Activated naive CD8-positive, alpha-beta T cell treated with anti-CD3 and anti-CD28 coated beads, Interleukin-2, amount 50 U/mL, for 24 hours (primary cell): ENCODE results near the gene GOLGA6L4.
"Not testable (repeated sequence)": the region's sequence is repeated elsewhere in the genome, so short reads cannot be mapped to it uniquely, and the experiment has no call there.

Experiments used
- ATAC-seq: fragments of 150-1000 bp; cut with Tn5 transposase; one replicate; pipeline ENCODE4 v1.10.0; 2021
- DNase-seq: peaks from one replicate; pipeline ENCODE4 v3.0.0; 2021
- H3K27ac Mint-ChIP-seq: one replicate; pipeline ENCODE4 v1.8.0; 2021; ENCODE audit warnings: mild to moderate bottlenecking, mixed read lengths
- H3K27me3 Mint-ChIP-seq: one replicate; pipeline ENCODE4 v1.8.0; 2021; ENCODE audit warnings: mixed read lengths
- H3K36me3 Mint-ChIP-seq: one replicate; pipeline ENCODE4 v1.8.0; 2021; ENCODE audit warnings: low read depth, mixed read lengths
- H3K4me1 Mint-ChIP-seq: one replicate; pipeline ENCODE4 v1.8.0; 2021; ENCODE audit warnings: mixed read lengths
- H3K4me3 Mint-ChIP-seq: one replicate; pipeline ENCODE4 v1.8.0; 2021; ENCODE audit warnings: mild to moderate bottlenecking, moderate library complexity, mixed read lengths
- H3K9me3 Mint-ChIP-seq: one replicate; pipeline ENCODE4 v1.8.0; 2021; ENCODE audit warnings: mixed read lengths

The GOLGA6L4 gene

GRCh38 chr15:84235573-84235972 lies at the start of gene GOLGA6L4:
Gene GOLGA6L4 (plus strand): TSS chr15:84235773. CDS start chr15:84235835, 62 bp downstream.
- H3K27ac Mint-ChIP-seq, H3K9me3 Mint-ChIP-seq, DNase-seq, H3K36me3 Mint-ChIP-seq, ATAC-seq, H3K27me3 Mint-ChIP-seq, H3K4me1 Mint-ChIP-seq, H3K4me3 Mint-ChIP-seq: not testable (repeated sequence)

- not testable (repeated sequence) for H3K27me3 Mint-ChIP-seq, H3K4me3 Mint-ChIP-seq, H3K36me3 Mint-ChIP-seq, H3K9me3 Mint-ChIP-seq, H3K27ac Mint-ChIP-seq, DNase-seq, H3K4me1 Mint-ChIP-seq
- peak; percentile 9 for ATAC-seq
Observed at GRCh38 chr15:84192982-84193381, 42.6 kb upstream of the GOLGA6L4 start.

- not testable (repeated sequence) for H3K4me1 Mint-ChIP-seq, H3K4me3 Mint-ChIP-seq, DNase-seq, H3K36me3 Mint-ChIP-seq, H3K27me3 Mint-ChIP-seq, H3K27ac Mint-ChIP-seq, H3K9me3 Mint-ChIP-seq
- peak; percentile 96 for ATAC-seq
Observed at GRCh38 chr15:84195603-84196002, 40.0 kb upstream of the GOLGA6L4 start.

- not testable (repeated sequence) for H3K9me3 Mint-ChIP-seq, H3K4me1 Mint-ChIP-seq, H3K27me3 Mint-ChIP-seq, DNase-seq, H3K4me3 Mint-ChIP-seq, H3K27ac Mint-ChIP-seq, H3K36me3 Mint-ChIP-seq, ATAC-seq
Observed at GRCh38 chr15:84196530-84197188, 38.9 kb upstream of the GOLGA6L4 start.

GRCh38 chr15:84199865-84200264 lies 35.7 kb upstream of the GOLGA6L4 start:
- H3K36me3 Mint-ChIP-seq, H3K4me1 Mint-ChIP-seq, H3K9me3 Mint-ChIP-seq, H3K27ac Mint-ChIP-seq, ATAC-seq, H3K4me3 Mint-ChIP-seq, H3K27me3 Mint-ChIP-seq: not testable (repeated sequence)
- DNase-seq, result peak; percentile 1

GRCh38 chr15:84246441-84246840 lies 10.9 kb downstream of the GOLGA6L4 start:
- not testable (repeated sequence) for H3K4me3 Mint-ChIP-seq, H3K27me3 Mint-ChIP-seq, H3K9me3 Mint-ChIP-seq, H3K27ac Mint-ChIP-seq, H3K4me1 Mint-ChIP-seq, ATAC-seq, DNase-seq, H3K36me3 Mint-ChIP-seq
